Activated CD4-positive, alpha-beta T cell treated with anti-CD3 and anti-CD28 coated beads, Interleukin-2, Interleukin-6, amounts not matched to agents 100 ng/mL and 50 ng/mL, durations not matched to agents 16 hours and 8 hours (primary cell): ENCODE data around the gene SLC29A2.
"Not testable (repeated sequence)": the region's sequence is repeated elsewhere in the genome, so short reads cannot be mapped to it uniquely, and the experiment has no call there.

Experiments
- DNase-seq: peaks from one replicate; pipeline ENCODE4 v3.0.0-alpha.2; 2020

The SLC29A2 gene

GRCh38 chr11:66384316-66384715, 12.8 kb upstream of the SLC29A2 start:
- not testable (repeated sequence) for DNase-seq

DNA sequence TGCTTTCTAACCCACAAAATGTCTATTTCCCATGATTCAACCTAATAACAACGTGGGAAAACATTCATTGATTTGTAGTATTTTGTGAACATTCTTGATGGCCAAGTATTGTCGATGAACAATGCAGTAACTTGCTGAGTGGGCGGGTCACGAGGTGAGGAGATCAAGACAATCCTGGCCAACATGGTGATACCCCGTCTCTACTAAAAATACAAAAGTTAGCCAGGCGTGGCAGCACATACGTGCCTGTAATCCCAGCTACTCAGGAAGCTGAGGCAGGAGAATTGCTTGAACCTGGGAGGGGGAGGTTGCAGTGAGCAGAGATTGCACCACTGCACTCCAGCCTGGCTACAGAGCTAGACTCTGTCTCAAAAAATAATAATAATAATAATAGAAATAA, 8.7 kb upstream of the SLC29A2 start:
- DNase-seq = not testable (repeated sequence)

DNA sequence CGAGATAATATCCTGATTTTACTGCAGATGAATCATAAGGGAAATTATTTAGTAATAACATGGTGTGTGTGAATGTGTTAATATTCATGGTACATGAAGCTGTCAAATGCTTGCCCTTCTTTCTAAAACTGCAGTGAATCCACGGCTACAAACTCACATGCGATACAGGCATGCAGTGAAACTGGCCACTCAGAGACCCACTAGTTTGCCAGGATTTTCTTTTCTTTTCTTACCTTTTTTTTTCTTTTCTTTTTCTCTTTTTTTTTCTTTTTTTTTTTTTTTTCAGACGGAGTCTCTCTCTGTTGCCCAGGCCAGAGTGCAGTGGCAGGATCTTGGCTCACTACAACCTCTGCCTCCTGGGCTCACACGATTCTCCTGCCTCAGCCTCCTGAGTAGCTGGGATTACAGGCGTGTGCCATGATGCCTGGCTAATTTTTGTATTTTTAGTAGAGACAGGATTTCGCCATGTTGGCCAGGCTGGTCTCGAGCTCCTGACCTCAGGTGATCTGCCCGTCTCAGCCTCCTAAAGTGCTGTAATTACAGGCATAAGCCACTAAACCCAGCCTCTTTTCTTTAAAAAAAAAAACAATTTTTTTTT, 2.2 kb upstream of the SLC29A2 start:
- DNase-seq = not testable (repeated sequence)

DNA sequence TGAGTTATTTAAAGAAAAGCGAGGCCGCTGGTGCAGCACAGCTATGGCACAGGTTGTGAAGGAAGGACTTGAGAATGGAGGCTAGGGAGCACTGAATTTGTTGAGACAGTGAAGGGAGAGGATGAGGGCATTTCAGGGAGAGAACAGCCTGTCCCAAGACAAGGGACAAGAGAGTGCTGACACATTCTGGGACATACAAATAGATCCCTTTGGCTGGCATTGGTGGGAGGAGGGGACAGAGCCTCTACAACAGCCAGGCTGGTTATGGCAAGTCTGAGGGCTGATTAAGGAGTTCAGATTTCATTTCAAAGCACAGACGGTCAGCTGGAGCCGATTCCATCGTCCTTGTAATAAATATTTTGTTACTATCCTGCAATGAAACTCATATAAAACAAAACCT, 1.7 kb upstream of the SLC29A2 start:
- no peak for DNase-seq

- DNase-seq = no peak
Measured at GRCh38 chr11:66369073-66369894, 2.3 kb downstream of the SLC29A2 start.

DNA sequence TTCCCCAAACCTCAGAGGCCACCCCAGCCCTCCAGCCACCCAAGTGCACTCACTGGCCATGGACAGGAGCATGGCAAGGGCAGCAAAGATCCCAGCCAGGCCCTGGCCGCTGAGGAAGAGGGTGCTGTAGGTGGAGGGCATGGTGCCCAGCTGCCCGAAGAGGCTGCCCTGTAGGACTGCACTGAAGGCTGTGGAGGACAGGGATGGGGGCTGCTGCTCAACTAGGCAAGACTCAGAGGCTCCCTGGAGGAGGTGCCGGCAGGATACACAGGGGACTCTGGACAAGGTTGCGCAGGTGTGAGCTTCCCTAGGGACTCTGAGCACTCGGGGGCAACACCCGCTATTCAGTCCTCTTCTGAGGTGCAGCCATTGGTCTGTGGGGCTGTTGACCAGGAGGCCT, 3.1 kb downstream of the SLC29A2 start:
- no peak for DNase-seq

- DNase-seq = no peak
Measured at GRCh38 chr11:66367561-66368312, 3.8 kb downstream of the SLC29A2 start.

- no peak for DNase-seq
Measured at GRCh38 chr11:66366844-66367477, 4.6 kb downstream of the SLC29A2 start.

- DNase-seq = no peak
Measured at GRCh38 chr11:66365711-66366619, 5.6 kb downstream of the SLC29A2 start.

- DNase-seq = no peak
Measured at GRCh38 chr11:66365166-66365565, 6.4 kb downstream of the SLC29A2 start.

DNA sequence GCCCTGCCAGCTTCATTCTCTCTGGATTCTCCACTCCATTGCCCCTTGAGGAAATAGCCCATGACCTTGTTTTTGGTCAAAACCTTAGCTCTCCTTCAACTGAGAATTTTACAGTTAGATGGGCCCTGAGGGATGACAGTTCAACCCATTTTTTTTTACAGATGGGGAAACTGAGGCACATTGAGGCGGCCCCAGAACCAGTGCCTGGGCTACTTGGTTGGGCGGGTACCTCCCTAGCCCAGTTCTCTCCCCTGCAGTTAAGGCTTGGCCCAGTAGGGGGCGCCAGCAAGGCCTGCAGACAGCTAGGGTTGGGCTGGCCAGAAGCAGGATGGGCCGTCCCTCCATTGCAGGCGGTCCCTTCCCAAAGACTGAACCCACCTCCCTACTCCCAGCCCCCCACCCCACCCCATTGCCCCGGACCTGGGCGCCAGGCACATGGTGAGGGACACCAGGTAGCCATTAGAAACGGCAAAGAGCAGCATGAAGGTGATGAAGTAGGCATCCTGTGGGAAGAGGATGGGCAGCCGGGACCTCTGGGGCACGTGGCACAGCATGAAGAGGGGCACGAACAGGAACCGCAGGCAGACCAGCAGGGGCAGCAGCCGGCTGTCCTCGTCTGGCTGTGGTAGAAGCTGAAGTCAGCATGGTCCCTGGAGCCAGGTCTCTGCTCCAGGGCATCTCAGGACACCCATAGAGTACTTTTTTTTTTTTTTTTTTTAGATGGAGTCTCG, 7.6 kb downstream of the SLC29A2 start:
- peak; percentile 87 for DNase-seq

- no peak for DNase-seq
Measured at GRCh38 chr11:66363187-66363601, 8.4 kb downstream of the SLC29A2 start.

DNA sequence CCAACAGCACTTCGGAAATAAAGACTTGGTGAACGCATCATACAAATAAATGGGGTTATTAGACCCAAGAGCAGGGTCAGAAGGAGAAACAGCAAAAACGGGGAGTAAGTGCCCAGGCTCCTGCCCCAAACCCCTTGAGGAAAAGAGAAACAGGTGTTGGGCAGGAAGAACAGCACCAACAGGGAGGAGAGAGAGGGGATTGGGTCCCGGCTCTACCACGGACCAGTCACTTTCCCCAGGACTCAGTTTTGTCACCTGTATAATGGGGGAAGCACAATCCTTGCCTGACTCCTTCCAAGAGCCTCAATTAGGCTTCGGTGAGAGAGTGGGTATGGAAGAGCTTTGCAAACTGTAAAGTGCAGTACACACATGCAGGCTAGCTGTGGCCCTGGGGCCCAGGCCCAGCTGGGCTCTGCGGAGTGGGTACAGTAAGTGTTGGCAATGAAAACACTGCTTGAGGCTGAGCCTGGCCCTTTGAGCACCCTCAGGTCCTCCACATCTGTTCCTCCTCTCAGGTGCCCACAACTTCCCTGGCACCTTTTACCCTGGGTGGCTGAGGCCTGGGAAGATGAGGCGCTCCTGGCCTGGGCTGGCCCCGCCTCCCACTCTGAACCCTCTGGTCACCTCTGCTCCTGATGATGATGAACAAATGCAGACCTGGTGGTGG, 8.9 kb downstream of the SLC29A2 start:
- DNase-seq = no peak

- DNase-seq = no peak
Measured at GRCh38 chr11:66361502-66361941, 10.0 kb downstream of the SLC29A2 start.

DNA sequence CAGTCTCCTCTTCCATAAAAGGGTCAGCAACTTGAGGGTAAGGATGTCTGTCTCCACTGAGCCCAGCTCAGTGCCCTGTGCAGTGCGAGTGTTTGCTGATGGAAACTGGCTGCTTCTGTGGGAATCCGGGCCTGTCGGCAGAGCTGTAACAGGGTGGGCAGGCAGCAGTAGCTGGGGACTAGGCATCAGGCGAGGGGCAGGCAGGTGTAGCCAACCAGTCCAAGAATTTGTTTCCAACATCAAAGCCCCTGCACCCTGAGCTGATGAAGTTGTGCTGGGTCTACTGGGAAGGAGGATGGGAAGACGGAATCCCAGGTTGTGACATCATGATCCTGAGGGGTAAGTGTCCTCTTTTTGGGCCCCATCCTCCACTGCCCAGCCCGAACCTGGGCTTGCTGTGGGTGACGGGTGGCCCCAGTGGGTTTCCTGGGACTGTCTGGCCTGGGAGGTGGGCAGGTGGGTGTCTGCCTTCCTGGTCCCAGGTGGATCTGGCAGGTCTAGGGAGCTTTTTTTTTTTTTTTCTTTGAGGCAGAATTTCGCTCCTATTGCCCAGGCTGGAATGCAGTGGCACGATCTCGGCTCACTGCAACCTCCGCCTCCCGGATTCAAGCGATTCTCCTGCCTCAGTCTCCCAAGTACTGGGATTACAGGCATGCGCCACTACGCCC, 11.0 kb downstream of the SLC29A2 start:
- no peak for DNase-seq

DNA sequence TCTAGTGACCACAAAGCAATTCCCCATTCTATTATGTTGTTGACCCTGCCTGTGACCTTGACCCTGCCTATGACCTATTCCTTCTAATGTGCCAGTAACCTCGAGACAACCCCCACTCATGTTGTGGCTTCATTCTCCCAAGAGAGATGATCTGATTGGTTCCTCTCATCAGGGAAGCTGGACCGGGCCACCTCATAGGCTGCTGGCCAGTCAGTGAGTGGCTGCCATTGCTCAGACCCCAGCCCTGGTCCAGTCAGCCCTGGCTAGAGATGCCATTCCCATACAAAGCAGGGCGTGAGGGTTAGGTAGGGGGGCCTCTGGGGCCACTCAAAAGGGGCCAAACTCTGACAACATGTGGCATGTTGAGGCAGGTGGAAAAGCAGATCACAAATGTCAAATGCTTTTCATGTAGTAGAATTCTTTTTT, 11.9 kb downstream of the SLC29A2 start:
- no peak for DNase-seq

DNA sequence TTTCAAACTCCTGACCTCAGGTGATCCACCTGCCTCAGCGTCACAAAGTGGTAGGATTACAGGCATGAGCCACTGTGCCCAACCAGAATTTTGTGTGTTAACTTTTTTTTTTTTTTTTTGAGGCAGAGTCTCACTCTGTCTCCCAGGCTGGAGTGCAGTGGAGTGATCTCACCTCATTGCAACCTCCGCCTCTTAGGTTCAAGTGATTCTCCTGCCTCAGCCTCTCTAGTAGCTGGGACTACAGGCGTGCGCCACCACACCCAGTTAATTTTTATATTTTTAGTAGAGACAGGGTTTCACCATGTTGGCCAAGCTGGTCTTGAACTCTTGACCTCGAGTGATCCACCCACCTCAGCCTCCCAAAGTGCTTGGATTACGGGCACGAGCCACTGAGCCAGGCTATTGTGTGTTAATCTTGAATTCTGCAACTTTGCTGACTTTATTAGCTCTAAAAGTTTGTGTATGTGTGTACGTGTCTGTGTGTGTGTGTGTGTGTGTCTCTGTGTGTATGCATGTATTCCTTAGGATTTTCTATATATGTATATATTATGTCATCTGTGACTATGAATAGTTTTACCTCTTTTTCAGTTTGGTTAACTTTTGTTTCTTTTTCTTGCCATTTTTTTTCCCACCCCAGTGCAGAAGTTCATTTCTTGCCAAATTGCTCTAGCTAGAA, 20.9 kb downstream of the SLC29A2 start:
- not testable (repeated sequence) for DNase-seq

- DNase-seq = no peak
Measured at GRCh38 chr11:66349084-66349386, 22.5 kb downstream of the SLC29A2 start.

GRCh38 chr11:66347425-66348276, 23.9 kb downstream of the SLC29A2 start, which contains the start of gene B4GAT1:
Gene B4GAT1 (minus strand): TSS chr11:66347629. CDS start chr11:66347545, 84 bp downstream.
- DNase-seq = peak; percentile 93
